Neural progenitor cell (in vitro differentiated cells): ENCODE results near the gene MEN1. TPM values are rescaled to one million over a fixed set of nuclear protein-coding genes. Genes with fewer than 3 reads are reported as not detected.

Source experiments
- DNase-seq: peaks from one replicate; pipeline ENCODE4 v3.0.0-alpha.2; 2016; ENCODE audit warnings: low spot score
- H2AFZ ChIP-seq: fragments of 200-600 bp; sonication (generic); replicated peaks from 2 replicates; pipeline ENCODE4 v1.6.1; 2016; ENCODE audit warnings: antibody characterized with exemption
- H3F3A ChIP-seq: fragments of 200-600 bp; sonication (generic); 2 replicates; pipeline ENCODE4 v1.6.1; 2016; ENCODE audit warnings: antibody characterized with exemption, low read depth
- H3K27ac ChIP-seq: fragments of 200-600 bp; sonication (generic); 2 replicates; pipeline ENCODE4 v1.5.1; 2016; ENCODE audit warnings: mild to moderate bottlenecking
- H3K27me3 ChIP-seq: fragments of 200-600 bp; sonication (generic); 2 replicates; pipeline ENCODE4 v1.6.1; 2016; ENCODE audit warnings: mild to moderate bottlenecking, moderate library complexity
- H3K36me3 ChIP-seq: fragments of 200-600 bp; sonication (generic); 2 replicates; pipeline ENCODE4 v1.5.1; 2016
- H3K4me1 ChIP-seq: fragments of 200-600 bp; sonication (generic); 2 replicates; pipeline ENCODE4 v1.6.1; 2016; ENCODE audit warnings: mixed run types
- H3K4me2 ChIP-seq: fragments of 200-600 bp; sonication (generic); 2 replicates; pipeline ENCODE4 v1.6.1; 2016
- H3K4me3 ChIP-seq: fragments of 200-600 bp; sonication (generic); 2 replicates; pipeline ENCODE4 v1.5.1; 2016
- H3K79me2 ChIP-seq: fragments of 200-600 bp; sonication (generic); 2 replicates; pipeline ENCODE4 v1.6.1; 2016; ENCODE audit warnings: low read depth
- H3K9ac ChIP-seq: fragments of 200-600 bp; sonication (generic); 2 replicates; pipeline ENCODE4 v1.6.1; 2016
- H3K9me3 ChIP-seq: fragments of 200-600 bp; sonication (generic); 2 replicates; pipeline ENCODE4 v1.5.1; 2016; ENCODE audit warnings: low read depth
- H4K20me1 ChIP-seq: fragments of 200-600 bp; sonication (generic); 2 replicates; pipeline ENCODE4 v1.6.1; 2016; ENCODE audit warnings: low read depth
- H3K27ac Mint-ChIP-seq: 3 replicates; pipeline ENCODE4 v1.8.0; 2021; ENCODE audit warnings: mixed read lengths
- H3K27me3 Mint-ChIP-seq: 2 replicates; pipeline ENCODE4 v1.8.0; 2022; ENCODE audit warnings: low read depth, mild to moderate bottlenecking, inconsistent platforms, moderate library complexity, mixed read lengths; ENCODE audit not compliant: insufficient read depth
- H3K36me3 Mint-ChIP-seq: 3 replicates; pipeline ENCODE4 v1.8.0; 2021; ENCODE audit warnings: mixed read lengths
- H3K4me1 Mint-ChIP-seq: 3 replicates; pipeline ENCODE4 v1.8.0; 2021; ENCODE audit warnings: mixed read lengths
- H3K4me3 Mint-ChIP-seq: 3 replicates; pipeline ENCODE4 v1.8.0; 2021; ENCODE audit warnings: mild to moderate bottlenecking, moderate library complexity, mixed read lengths
- H3K9me3 Mint-ChIP-seq: 3 replicates; pipeline ENCODE4 v1.8.0; 2020; ENCODE audit warnings: mixed read lengths
- CTCF ChIP-seq: fragments of 200-600 bp; sonication (generic); IDR thresholded peaks from 2 replicates; pipeline ENCODE4 v1.5.1; 2017; ENCODE audit warnings: antibody characterized with exemption, mild to moderate bottlenecking
- EZH2 ChIP-seq: fragments of 200-600 bp; sonication (generic); IDR thresholded peaks from 2 replicates; pipeline ENCODE4 v1.6.1; 2017; ENCODE audit warnings: antibody characterized with exemption, mild to moderate bottlenecking, moderate library complexity
- EZH2phosphoT487 ChIP-seq: fragments of 200-600 bp; sonication (generic); IDR thresholded peaks from 2 replicates; pipeline ENCODE4 v1.6.1; 2017; ENCODE audit warnings: antibody characterized with exemption
- total RNA-seq: library from RNA; depleted of rRNA; stranded (reverse); fragments of >200 nt; gene quantifications from 2 replicates; pipeline ENCODE4 v1.2.3, GENCODE V29; 2015; ENCODE audit warnings: low replicate concordance

The MEN1 gene
- total RNA-seq, 1 donor from 2014 or later: 11.4 TPM

GRCh38 chr11:64857485-64857884 is 47.1 kb upstream of the MEN1 start:
- Histone ChIP-seq H2AFZ (no peak overlapping the region), H4K20me1 (peaks cover 3% of the 10 kb centered on the region), H3K79me2 (peaks cover 7% of the 10 kb centered on the region), H3F3A (peaks cover 4% of the 10 kb centered on the region), H3K27ac (no peak overlapping the region), H3K4me1 (peaks cover 6% of the 10 kb centered on the region), H3K4me2 (no peak overlapping the region), H3K9ac (no peak overlapping the region), H3K36me3 (no peaks in the 10 kb centered on the region), H3K4me3 (no peak overlapping the region), H3K27me3 (no peaks in the 10 kb centered on the region), H3K9me3 (no peaks in the 10 kb centered on the region)
- Mint-ChIP-seq H3K4me1 (peaks cover 1% of the 10 kb centered on the region), H3K27me3 (peaks cover 8% of the 10 kb centered on the region), H3K27ac (no peak overlapping the region), H3K9me3 (no peaks in the 10 kb centered on the region), H3K4me3 (no peak overlapping the region), H3K36me3 (peaks cover 6% of the 10 kb centered on the region)
- DNase-seq: no peak
- no peak for TF ChIP-seq EZH2phosphoT487
- TF ChIP-seq EZH2: no peak
- TF ChIP-seq CTCF: no peak

DNA sequence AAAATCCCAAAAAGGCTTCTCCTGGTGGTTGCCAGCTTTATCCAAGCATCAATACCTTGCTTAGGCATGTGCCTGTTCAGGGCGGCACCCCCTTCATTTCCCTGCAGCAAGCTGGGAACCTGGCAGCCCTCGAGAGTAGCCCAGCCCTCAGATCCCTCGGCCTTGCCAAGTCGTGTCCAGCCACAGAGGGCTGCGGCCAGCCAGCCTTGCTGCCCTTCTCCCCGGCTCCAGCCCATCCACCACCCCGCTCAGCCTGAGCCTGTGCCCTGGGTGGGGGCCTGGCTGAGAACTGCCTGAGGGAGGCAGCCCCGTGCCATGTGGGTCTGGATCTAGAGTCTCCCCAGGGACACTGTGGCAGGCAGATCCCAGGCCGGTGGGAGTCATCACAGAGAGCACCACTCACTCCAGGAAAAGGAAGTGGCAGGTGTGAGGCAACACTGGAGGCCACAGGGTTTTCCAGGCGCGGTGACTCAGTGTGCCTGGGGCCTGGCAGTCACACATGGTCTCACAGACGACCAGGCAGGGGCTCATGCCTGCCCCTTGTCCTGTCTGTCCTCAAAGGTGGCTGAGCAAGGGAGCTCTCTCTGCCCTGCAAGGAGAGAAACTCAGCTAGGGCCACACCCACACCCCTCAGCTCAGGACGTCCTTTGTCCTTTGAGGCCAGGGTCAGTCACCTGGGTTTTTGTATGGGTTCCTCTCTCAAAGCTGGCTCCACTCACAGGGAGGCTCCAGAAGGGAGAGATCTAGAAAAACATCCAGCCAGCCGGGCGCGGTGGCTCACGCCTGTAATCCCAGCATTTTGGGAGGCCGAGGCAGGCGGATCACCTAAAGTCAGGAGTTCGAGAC is 46.3 kb upstream of the MEN1 start:
- Histone ChIP-seq H3K4me2 (no peak overlapping the region), H3K27ac (no peak overlapping the region)
- peaks cover 8% of the 10 kb centered on the region for H3K27me3 Mint-ChIP-seq

GRCh38 chr11:64855596-64856304 is 45.4 kb upstream of the MEN1 start:
- Histone ChIP-seq H3K36me3 (no peaks in the 10 kb centered on the region), H3K9ac (no peak overlapping the region), H3F3A (no peaks in the 10 kb centered on the region), H3K4me1 (no peaks in the 10 kb centered on the region), H4K20me1 (no peaks in the 10 kb centered on the region), H3K27me3 (no peaks in the 10 kb centered on the region), H2AFZ (no peak overlapping the region), H3K9me3 (no peaks in the 10 kb centered on the region), H3K27ac (no peak overlapping the region), H3K4me3 (no peak overlapping the region), H3K79me2 (no peaks in the 10 kb centered on the region), H3K4me2 (no peak overlapping the region)
- Mint-ChIP-seq H3K36me3 (peaks cover 6% of the 10 kb centered on the region), H3K27ac (peak overlapping the region; percentile 69), H3K9me3 (no peaks in the 10 kb centered on the region), H3K4me3 (no peak overlapping the region), H3K27me3 (peaks cover 8% of the 10 kb centered on the region), H3K4me1 (peaks cover 5% of the 10 kb centered on the region)
- TF ChIP-seq CTCF (no peak), EZH2phosphoT487 (no peak), EZH2 (no peak)
- no peak for DNase-seq

More for the DNA sequence above, 46.3 kb upstream of the MEN1 start:
- H3K9me3 ChIP-seq: no peaks in the 10 kb centered on the region
- peaks cover 6% of the 10 kb centered on the region for H3K36me3 Mint-ChIP-seq
- H3K4me1 Mint-ChIP-seq: peaks cover 2% of the 10 kb centered on the region
- H3K36me3 ChIP-seq: no peaks in the 10 kb centered on the region
- H3K9ac ChIP-seq: no peak overlapping the region
- H3K9me3 Mint-ChIP-seq: no peaks in the 10 kb centered on the region
- no peak overlapping the region for H3K27ac Mint-ChIP-seq
- TF ChIP-seq EZH2 (no peak), EZH2phosphoT487 (no peak), CTCF (no peak)
- no peaks in the 10 kb centered on the region for H3F3A ChIP-seq
- no peak overlapping the region for H2AFZ ChIP-seq
- no peaks in the 10 kb centered on the region for H3K79me2 ChIP-seq
- H3K27me3 ChIP-seq: no peaks in the 10 kb centered on the region
- no peak overlapping the region for H3K4me3 Mint-ChIP-seq
- no peak for DNase-seq
- no peak overlapping the region for H3K4me3 ChIP-seq
- H3K4me1 ChIP-seq: no peaks in the 10 kb centered on the region
- no peaks in the 10 kb centered on the region for H4K20me1 ChIP-seq
